Suppressor macrophage (primary cell): ENCODE measurements around the gene TNF.
"Not testable (repeated sequence)": the region's sequence is repeated elsewhere in the genome, so short reads cannot be mapped to it uniquely, and the experiment has no call there.

Source experiments
- DNase-seq, 4 experiments: peaks; one replicate each; pipeline ENCODE4 v3.0.0-alpha.2; 2020 to 2022

The TNF gene

DNA sequence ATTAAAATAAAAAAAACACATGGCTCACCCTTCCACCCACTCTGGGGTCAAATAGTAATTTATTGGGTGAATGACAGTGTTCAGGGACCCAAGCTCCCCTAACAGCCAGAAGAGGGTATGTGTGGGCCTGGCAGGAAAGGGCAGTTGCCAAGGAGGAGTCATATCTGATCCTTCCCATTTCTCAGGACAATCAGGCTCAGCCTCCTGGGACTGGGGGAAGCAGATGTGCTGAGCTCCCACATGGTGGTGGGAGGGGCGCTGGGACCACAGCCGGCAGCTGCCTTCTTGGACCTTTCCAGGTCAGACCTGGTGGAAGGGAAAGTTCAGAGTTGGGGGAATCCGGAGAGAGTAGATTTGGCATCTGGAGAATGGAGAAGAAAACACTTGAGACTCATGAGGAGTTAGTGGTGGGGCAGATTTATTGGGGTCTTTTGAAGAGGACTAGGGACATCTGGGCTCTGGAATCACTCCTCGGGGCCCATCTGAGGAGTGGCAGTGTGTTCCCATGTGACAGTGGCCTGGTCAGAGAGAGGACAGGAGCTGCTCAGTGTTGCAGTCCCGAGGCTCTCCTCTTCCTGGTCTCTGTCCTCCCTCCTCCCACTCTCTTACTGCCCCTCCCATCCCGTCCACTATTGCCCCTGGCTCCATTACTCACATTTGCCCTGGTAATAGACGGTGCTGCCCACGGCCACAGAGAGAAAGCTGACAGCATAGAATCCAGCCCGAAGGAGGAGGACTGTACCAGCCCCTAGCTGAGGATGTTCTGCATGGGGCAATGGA, 13.7 kb downstream of the TNF start:
- peak; percentile 57 to 83 (median 77) for DNase-seq

DNA sequence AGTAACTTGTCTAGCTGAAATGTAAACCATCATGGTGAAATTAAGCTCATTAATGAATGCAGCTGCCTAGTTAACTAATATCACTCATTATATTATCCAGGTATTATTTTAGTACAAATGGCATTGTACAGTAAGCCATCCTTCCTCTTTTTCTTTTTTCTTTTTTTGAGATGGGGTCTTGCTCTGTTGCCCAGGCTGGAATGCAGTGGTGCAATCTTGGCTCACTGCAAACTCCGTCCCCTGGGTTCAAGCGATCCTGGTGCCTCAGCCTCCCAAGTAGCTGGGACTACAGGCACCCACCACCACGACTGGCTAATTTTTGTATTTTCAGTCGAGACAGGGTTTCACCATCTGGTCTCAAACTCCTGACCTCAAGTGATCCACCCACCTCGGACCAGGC, 15.3 kb downstream of the TNF start:
- not testable (repeated sequence) for DNase-seq

DNA sequence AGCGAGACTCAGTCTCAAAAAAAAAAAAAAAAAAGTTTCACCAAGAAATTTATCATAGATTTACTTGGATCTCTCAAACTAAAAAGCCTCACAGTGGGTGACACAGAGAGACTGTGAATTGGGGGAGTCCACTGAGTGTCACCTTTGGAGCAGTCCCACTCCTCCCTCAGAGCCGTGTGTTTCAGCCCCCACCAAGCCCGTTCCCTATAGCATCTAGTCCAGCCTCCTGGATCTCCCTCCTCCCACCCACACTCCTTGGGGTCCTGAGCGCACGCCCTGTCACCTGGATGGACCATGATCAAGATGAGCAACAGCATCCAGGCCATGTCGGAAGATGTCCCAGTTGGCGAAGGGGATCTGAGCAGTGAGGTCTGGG, 17.0 kb downstream of the TNF start:
- no peak for DNase-seq

DNA sequence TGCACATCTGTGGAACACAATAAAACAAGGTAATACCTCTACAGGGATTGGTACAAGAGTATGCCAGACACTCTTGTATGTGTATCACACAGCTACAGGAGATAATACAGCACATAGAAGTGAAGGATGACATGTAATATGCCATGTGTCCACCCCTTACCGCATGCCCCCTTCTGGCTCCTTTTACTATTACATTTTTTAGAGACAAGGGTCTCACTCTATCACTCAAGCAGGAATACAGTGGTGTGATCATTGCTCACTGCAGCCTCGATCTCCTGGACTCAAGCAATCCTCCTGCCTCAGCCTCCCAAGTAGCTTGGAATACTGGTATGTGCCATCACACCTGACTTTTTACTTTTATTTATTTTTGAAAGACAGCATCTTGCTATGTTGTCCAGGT, 21.6 kb downstream of the TNF start:
- DNase-seq = peak; percentile 49 to 81 (median 64)

DNA sequence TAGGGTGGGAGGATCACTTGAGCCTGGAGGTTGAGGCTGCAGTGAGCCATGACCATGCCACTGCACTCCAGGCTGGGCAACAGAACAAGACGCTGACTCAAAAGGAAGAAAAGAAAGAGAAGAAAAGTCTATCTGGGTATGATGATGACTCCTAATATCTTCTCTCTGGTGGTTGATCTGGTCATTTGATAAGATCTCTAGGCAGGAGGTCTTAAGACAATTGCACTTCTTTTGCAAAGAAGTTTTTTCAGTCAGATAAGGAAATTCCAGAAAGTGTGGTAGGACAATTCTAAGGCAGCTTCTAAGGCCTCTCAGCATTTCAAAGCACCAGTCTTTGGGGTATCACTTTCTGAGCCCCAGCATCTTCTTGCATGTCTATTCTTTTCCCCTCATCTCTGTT, 32.0 kb downstream of the TNF start:
- no peak for DNase-seq

DNA sequence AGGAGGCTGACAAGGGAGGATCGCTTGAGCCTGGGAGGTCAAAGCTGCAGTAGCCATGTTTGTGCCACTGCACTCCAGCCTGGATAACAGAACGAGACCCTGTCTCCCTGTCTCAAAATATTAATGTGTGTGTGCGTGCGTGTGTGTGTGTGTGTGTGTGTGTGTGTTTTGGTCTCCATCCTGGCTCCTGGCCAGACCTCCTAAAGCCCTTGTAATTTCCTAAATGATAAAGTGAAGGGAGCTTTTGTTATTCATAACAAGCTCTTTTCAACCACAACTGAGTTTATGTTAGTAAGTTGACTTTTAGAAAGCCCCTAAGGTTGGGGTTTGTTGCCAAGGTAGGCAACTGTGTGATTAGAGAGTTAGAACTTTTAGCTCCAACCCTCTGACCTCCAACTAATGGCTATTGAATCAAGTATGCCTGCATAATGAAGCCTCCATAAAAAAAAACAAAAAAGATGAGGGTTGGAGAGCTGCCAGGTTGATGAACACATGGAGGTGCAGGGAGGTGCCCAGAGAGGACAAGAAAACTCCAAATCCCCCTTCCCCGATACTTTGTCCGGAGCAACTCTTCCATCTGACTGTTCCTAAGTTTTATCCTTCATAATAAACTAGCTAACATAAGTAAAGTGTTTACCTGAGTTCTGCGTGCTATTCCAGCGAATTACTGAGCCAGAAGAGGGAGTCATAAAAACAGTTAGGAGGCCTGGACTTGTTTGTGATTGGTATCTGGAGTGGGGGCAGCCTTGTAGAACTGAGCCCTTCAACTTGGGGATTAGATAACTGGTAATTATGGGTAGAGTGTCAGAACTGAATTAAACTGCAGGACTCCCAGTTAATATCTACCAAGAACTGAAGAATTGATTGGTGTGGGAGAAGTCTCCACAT, 34.4 kb downstream of the TNF start:
- no peak for DNase-seq

DNA sequence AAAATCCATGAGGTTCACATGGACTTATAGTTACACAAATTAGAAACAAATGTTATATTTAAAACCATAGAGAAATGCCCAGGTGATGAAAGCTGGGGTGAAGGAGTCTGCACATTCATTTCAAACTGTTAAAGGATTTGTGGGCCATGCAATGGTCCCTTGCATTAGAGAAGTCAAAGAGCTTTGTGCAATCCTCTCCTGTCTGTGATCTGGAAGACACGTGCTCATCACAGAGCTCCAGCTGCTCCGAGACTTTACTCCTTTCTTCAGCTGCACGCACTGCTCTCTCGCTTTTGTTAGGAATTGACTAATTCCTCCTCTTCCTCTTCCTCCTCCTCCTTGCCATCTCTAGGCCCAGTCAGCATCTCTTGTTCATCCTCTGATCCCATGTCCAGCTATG, 35.6 kb downstream of the TNF start:
- DNase-seq = peak in 3 of 4 experiments; percentile 40 to 57 (median 45)

DNA sequence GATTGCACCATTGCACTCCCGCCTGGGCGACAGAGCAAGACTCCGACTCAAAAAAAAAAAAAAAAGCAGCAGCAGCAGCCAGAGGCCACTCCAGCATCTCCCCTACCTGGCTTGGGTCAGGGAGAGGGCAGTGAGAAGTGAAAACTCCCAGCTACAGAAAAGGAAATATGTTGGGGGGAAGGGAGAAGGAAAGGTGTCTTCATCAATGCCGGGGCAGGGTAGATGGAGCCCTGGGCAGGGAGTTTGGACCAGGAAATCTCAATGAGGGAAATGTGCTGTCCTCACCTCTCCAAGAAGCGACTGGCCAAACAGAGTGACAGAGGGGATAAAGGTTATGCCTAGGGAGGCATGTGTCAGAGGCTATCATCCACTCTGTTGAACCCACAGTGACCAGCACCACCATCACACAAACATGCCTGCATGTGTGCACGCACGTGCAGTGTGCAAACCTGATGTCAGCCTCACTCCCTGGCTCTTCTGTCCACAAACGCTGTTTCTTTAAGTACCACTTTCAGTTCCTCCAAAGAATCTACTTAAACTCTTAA, 38.8 kb downstream of the TNF start:
- peak; percentile 61 to 81 (median 72) for DNase-seq

DNA sequence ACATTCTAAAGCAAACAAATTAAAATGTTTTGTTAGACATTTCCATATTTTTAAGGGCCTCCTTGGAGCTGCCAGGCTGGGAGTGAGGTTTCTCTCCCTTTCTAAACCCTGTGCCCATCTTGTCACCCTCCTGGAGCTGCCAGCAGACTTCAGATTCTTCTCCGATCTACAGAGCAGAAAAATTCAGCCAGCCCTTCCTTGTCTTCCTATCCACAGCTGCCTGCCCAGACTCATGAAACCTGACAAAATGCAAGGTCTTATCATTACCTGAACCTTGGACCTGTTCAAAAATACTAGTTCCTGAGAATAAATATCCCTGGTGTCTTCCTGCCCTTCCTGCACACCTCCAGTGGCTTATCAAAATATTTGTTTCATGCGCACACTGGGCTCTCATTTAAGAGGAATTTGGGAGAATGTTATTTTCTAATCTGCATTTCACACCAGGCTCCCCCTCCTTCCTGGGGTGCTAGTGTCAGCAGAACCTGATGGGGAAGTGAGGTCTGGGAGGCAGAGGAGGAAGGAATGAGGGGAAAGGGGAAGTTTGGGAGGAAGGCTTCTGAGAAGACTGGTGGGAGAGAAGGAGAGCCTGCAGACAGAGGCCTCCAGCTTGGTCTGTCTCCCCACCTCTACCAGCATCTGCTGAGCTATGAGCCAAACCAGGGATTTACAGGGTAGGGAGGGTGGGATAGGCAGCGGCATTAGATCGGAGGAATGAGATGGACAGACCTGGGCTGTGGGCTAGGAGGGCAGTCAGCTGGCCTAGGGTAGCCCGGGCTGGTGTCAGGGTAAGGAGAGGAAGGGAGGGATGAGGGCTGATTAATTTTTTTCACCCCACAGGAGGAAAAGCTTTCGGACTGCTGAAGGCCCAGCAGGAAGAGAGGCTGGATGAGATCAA, 39.6 kb downstream of the TNF start, which contains the start of gene AIF1:
Gene AIF1, plus strand, starts transcription at position 551 of the 895 bp plus-strand sequence. Its CDS starts 96 bp downstream, at position 647.
- peak; percentile 66 to 90 (median 88) for DNase-seq

DNA sequence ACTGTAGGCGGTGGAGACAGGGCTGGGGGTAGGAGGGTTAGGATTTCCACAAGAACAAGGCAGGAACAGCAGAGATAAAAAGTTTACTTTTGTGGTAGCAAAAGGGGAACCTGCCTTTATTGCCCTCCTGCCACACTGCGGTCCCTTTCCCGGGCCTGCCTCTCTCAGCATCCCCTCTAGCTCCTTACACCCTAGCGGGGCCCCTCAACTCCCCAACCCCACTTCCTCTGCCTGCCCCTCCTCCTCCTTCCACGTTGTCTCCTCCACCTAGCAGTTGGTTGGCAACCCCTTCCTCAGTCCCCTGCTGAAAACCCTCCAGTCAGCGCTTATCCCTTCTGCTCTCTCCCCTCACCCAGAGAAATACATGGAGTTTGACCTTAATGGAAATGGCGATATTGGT, 40.4 kb downstream of the TNF start:
- DNase-seq = peak in 3 of 4 experiments; percentile 38 to 49 (median 41)

DNA sequence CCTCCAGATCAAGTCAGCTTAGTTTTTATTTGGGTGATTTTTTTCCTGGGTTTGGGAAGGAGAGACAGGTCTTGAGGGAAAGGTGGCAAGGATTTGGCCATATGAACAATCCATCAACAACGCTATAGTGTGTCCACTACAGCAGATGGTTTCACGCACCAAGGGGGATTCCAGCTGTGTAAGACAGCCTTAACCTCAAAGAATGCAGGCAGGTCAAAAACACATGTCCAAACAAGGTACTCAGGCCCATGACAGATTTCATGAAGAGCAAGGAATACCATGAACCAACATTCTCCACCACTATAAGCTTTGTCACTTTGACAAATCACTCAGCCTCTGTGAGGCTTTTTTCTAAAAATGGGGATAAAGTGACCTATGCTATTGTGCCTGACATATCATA, 41.6 kb downstream of the TNF start:
- DNase-seq = no peak

DNA sequence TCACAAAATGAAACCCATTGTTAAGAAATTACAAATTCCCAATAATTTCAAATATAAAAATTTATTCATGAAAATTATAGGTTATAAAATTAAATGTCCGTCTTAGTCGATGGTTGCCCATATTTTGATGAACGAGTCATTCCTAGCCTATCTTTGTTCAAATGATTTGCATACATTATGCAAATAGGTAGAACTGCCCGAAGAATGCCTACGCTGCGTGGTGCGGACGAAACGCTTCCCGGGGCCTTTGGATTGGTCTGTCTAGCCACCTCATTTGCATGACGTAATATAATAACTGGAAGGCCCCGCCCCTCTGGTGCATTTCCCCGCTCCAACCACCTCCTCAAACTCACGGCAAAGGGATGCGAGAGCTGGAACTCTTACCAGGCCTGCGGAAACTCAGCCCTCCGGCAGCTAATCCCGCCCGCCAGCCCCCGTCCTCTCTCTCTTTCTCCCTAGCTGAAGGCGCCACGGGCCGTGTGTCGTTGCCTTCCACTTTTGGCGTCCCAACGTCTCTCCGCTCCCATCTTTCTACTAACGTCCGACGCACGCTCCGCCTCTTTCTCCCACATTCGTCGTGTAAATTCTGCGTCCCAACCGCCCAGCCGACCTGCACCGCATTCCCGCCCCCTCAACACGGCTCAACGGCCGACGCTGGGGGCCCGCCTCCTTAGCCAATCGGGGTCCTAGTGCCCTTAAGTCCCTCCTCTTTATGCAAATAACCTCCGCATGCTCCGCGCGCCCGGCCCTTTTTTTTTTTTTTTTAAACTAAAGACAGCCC, 44.6 kb downstream of the TNF start:
- peak; percentile 99 to 100 (median 100) for DNase-seq

DNA sequence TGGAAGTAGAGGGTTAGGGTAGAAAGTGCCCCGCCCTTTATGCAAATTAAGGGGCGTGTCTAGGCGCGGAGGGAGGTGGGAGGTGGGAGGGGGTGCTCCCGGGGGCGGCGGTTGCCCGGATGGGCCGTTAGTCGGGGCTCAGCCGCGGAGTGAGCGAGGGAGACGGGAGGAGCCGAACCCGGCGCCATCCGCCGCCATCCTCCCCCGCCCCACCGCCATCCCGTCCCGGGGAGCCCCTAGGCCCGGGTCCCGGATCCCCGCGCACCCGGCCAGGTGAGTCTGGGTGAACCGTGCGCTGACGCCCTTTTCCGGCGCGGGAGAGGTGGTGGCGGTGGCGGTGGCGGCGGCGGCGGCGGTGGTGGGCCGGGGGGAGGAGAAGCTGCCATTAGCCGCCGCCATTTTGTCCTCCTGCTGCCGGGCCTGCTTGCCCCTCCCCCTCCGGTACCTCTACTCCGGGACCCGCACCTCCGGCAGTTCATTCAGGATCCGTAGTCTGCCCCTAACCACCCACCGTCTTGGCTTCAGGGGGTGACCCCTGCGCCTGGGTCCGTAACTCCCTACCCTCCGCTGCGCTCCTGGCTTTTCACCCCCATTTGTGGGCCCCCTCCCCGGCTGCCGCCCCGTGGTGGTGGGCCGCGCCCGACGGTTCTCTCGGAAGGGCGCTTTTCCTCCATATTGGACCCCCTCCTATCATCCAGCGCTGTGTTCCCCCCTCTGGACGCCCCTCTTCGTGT, 45.4 kb downstream of the TNF start, which contains the start of gene PRRC2A:
Gene PRRC2A, plus strand, starts transcription at position 130 of the 734 bp plus-strand sequence. CDS start 2,075 bp downstream, outside the sequence.
- DNase-seq = peak in 3 of 4 experiments; percentile 64 to 81 (median 75)

DNA sequence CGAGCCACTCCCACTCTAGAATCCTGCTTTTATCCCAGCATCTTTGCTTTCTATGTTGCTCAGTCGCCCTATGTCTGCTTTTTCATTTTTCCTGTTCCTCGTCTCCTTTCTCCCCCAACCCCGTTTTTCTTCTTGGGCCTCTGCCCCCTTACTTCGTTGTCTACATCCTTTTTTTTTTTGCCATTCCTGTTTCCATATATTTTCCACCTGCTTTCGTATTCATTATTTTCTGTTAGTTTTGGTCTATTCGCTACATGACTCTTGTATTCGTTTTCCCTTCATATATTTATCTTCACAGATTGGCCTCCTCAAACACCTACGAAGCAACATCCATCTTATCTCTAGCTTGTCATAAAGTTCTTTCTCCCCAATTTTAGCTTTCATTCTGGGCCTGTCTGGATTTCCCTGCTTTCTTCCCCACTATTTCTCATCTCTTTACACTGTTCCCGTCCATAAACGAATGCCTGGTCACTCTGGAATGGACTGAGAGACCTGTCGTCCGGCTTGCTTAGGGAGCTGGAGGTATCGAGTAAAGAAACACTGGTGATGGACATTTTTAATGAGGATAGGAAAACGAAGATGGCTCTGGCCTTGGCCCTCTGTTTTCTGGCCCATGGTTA, 46.1 kb downstream of the TNF start:
- no peak for DNase-seq

DNA sequence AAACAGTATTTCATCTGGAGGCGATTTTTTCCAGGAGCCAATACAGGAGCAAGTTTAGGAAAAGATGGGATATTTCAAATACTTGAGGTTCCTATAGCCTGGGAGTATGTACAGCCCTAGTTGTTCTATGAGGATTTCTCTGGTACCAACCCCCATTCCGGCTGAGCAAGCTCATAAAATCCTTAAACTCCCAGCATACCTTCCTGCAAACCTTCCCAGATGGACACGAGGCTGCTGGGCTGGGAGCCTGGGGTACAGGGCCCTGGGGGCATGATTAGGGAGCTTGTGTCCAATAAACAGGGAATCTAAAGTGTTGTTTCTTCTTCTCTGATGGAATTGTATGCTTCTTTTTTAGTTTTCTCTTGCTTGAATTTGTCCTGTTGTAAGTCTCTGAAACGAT, 46.6 kb downstream of the TNF start:
- no peak for DNase-seq

DNA sequence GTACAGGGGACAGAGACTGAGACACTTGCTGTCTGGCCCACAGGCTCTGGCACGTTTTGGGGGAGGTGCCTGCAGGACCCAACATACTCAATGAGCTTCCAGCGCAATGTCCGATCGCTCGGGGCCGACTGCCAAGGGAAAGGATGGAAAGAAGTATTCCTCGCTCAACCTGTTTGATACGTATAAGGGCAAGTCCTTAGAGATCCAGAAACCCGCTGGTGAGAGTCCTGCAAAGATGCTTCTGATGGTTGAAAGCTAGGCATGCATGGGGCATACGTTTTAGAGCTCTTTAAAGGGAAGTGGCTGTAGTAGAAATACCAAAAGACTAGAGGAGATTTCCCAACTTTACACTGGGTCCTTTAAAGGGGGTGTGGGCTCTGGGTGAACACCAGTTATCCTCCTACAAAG, 47.3 kb downstream of the TNF start:
- DNase-seq = peak; percentile 26 to 68 (median 56)

DNA sequence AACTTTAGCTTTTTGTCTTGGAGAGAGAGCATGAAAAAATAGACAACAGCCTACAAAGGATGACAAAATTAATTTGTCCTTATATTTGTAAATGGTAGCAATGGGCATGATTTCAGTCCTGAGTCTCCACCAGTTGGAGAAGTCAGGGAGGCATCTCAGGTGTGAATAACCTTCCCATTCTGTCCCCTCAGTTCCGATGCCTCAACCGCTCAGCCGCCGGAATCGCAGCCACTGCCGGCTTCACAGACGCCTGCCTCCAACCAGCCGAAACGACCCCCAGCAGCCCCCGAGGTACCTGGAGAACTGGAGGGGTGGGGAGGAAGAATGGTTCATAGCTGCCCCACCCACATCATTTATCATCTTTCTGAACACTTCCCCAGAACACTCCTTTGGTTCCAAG, 48.7 kb downstream of the TNF start:
- no peak for DNase-seq

DNA sequence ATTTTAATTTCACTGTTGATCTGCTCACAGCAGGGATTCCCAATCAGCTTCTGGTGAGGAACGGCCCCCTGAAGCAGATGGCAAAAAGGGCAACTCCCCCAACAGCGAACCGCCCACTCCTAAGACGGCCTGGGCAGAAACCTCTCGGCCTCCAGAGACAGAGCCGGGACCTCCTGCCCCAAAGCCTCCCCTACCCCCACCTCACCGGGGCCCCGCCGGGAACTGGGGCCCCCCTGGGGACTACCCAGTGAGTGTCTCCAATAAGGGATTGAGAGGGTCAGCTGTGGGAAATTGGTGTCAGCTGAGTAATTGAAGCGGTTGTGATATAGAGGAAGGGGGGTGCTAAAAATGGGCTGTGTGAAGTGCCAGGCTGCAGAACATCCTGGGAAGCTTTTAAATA, 51.6 kb downstream of the TNF start:
- DNase-seq = no peak

DNA sequence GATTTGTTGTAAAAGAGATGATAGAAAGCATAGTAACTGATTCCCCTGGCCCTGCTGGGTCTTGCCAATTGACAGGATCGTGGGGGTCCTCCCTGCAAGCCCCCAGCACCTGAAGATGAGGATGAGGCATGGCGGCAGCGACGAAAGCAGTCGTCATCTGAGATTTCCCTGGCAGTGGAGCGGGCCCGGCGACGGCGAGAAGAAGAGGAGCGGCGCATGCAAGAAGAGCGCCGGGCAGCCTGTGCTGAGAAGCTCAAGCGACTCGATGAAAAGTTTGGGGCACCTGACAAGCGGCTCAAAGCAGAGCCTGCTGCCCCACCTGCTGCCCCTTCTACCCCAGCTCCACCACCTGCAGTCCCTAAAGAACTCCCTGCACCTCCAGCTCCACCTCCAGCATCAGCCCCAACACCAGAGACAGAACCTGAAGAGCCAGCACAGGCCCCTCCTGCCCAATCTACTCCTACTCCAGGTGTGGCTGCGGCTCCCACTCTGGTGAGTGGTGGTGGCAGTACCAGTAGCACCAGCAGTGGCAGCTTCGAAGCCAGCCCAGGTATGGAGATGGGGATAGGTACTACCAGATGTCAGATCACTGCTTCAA, 52.4 kb downstream of the TNF start:
- DNase-seq = no peak
